HG02885 (cell line): ENCODE data around the gene SEMA6B.

ENCODE experiments used
- ATAC-seq: cut with Tn5 transposase; IDR thresholded peaks from one replicate; pipeline ENCODE4 v1.9.1; 2021; ENCODE audit warnings: mild to moderate bottlenecking; ENCODE audit not compliant: unreplicated experiment, poor library complexity

SEMA6B gene

GRCh38 chr19:4513248-4513647 is 46.2 kb downstream of the SEMA6B start:
- no peak for ATAC-seq

GRCh38 chr19:4512070-4512469 is 47.4 kb downstream of the SEMA6B start:
- no peak for ATAC-seq

GRCh38 chr19:4511300-4512054 is 48.0 kb downstream of the SEMA6B start:
- ATAC-seq, result no peak

- ATAC-seq, result no peak
Measured at GRCh38 chr19:4510435-4511255, 48.8 kb downstream of the SEMA6B start.

GRCh38 chr19:4508698-4509097 is 50.8 kb downstream of the SEMA6B start:
- ATAC-seq, result no peak

GRCh38 chr19:4507804-4508203 is 51.7 kb downstream of the SEMA6B start:
- no peak for ATAC-seq

- ATAC-seq, result no peak
Measured at GRCh38 chr19:4507150-4507452, 52.4 kb downstream of the SEMA6B start.

- no peak for ATAC-seq
Measured at GRCh38 chr19:4506449-4507149, 52.9 kb downstream of the SEMA6B start.

- ATAC-seq, result no peak
Measured at GRCh38 chr19:4505570-4506448, 53.7 kb downstream of the SEMA6B start.

GRCh38 chr19:4504891-4505569 is 54.5 kb downstream of the SEMA6B start:
- no peak for ATAC-seq

GRCh38 chr19:4504297-4504701 is 55.2 kb downstream of the SEMA6B start:
- no peak for ATAC-seq

GRCh38 chr19:4503825-4504170 is 55.7 kb downstream of the SEMA6B start:
- ATAC-seq, result no peak

GRCh38 chr19:4503132-4503824 is 56.2 kb downstream of the SEMA6B start:
- no peak for ATAC-seq

GRCh38 chr19:4502282-4503131 is 57.0 kb downstream of the SEMA6B start:
- no peak for ATAC-seq

GRCh38 chr19:4501691-4502090 is 57.8 kb downstream of the SEMA6B start:
- ATAC-seq, result no peak

GRCh38 chr19:4500841-4501591 is 58.5 kb downstream of the SEMA6B start:
- no peak for ATAC-seq

GRCh38 chr19:4499855-4500254 is 59.6 kb downstream of the SEMA6B start:
- no peak for ATAC-seq

- no peak for ATAC-seq
Measured at GRCh38 chr19:4499318-4499717, 60.2 kb downstream of the SEMA6B start.
